ENCODE data around the gene PIGT. TPM values are rescaled to one million over a fixed set of nuclear protein-coding genes. Genes with fewer than 3 reads are reported as not detected.

The PIGT gene
- total RNA-seq, 4 donors from 2014 or later: 54.6 to 82.8 (median 69.7) TPM

GRCh38 chr20:45426320-45427016, 10.5 kb downstream of the PIGT start:
- WGBS, 2 donors: 79 to 80% methylated on average over 5 of the region's 5 CpGs
- no peak overlapping the region for H3K4me3 ChIP-seq
- H3K4me1 ChIP-seq: peaks cover 0 to 17% (median 0%) of the 10 kb centered on the region in 4 donors
- H3K27me3 ChIP-seq: no peaks in the 10 kb centered on the region
- TF ChIP-seq EP300 (IDR thresholded peaks at IDR 0.05) (no peak), POLR2A (IDR thresholded peaks at IDR 0.05) (no peak)
- TF ChIP-seq, protein P1, sequence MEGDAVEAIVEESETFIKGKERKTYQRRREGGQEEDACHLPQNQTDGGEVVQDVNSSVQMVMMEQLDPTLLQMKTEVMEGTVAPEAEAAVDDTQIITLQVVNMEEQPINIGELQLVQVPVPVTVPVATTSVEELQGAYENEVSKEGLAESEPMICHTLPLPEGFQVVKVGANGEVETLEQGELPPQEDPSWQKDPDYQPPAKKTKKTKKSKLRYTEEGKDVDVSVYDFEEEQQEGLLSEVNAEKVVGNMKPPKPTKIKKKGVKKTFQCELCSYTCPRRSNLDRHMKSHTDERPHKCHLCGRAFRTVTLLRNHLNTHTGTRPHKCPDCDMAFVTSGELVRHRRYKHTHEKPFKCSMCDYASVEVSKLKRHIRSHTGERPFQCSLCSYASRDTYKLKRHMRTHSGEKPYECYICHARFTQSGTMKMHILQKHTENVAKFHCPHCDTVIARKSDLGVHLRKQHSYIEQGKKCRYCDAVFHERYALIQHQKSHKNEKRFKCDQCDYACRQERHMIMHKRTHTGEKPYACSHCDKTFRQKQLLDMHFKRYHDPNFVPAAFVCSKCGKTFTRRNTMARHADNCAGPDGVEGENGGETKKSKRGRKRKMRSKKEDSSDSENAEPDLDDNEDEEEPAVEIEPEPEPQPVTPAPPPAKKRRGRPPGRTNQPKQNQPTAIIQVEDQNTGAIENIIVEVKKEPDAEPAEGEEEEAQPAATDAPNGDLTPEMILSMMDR (IDR thresholded peaks at IDR 0.05): no peak
- H3K9me3 ChIP-seq: no peaks in the 10 kb centered on the region
- peaks cover 0 to 56% (median 14%) of the 10 kb centered on the region in 3 donors for H3K36me3 ChIP-seq
- no peak for DNase-seq (ENCODE audit: low spot score in 2 of 2)
- H3K27ac ChIP-seq: no peak overlapping the region

DNA sequence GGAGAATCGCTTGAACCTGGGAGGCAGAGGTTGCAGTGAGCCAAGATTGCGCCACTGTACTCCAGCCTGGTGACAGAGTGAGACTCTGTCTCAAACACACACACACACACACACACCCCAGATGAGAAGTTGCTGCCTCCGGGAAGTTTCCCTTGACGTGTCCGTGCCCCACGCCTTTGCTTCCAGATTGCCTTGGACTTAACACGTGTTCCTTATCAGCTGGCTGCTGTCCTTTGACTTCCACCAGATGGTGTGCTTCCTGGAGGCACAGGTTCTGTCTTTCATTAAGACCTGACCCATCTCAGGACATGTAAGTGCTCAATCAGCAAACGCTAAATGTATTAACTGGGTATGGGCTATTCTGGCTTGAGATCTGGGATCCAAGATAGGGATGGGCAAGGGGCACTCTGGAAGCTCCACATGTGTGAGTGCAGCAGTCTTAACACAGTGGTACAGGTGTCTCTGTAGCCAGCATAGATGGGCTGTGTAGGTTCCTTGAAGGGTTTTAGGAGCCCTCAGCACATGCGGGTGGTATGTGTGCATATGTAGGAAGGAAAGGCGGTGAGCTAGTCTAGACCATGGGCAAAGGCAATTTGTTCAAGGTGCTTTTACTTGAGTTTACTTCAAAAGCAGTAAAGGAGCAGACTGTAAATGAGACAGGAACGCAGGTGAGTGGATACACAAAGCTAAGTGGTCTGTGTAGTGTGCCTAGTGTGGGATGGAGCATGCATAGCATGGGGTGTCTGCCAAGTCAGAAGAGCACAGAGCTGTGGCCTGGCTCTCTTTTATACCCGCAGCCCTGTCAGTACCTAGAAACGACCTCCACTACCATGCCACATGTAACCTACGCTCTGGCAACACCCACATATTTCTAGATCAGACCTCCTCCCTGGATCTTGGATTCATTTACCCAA, 11.6 kb downstream of the PIGT start:
- TF ChIP-seq POLR2A (IDR thresholded peaks at IDR 0.05): no peak
- Histone ChIP-seq H3K4me1 (peaks cover 0 to 17% (median 0%) of the 10 kb centered on the region in 4 donors), H3K27ac (no peak overlapping the region), H3K4me3 (no peak overlapping the region), H3K27me3 (no peaks in the 10 kb centered on the region), H3K9me3 (no peaks in the 10 kb centered on the region), H3K36me3 (peaks cover 0 to 46% (median 10%) of the 10 kb centered on the region in 3 donors)
- no peak for DNase-seq (ENCODE audit: low spot score in 2 of 2)
- WGBS, 2 donors: 80 to 83% methylated on average over 12 to 14 of the region's 14 CpGs

DNA sequence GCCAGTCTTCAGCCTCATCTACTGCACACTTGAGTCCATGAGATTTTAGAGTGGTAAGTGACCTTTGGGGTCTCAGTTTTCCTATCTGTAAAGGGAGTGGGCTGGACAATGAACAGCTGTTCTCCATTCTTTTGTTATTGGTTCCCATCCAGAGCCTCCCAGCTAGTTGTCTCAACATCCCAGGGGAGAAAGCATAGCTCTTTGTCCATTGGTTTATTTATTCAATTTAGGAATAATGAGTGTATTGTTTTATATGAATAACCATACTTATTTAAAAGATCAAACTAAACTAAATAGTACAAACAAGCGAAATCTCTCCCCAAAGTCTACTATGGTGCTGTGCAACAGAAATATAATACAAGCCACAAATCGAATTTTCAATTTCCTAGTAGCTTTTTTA, 13.7 kb downstream of the PIGT start:
- DNase-seq (ENCODE audit: low spot score in 2 of 2): no peak
- 20 to 31% methylated on average over 2 of the region's 2 CpGs for WGBS, 2 donors
- Histone ChIP-seq H3K4me1 (peaks cover 0 to 23% (median 0%) of the 10 kb centered on the region in 4 donors), H3K27me3 (no peaks in the 10 kb centered on the region), H3K4me3 (no peak overlapping the region), H3K36me3 (peaks cover 0 to 25% (median 0%) of the 10 kb centered on the region in 3 donors), H3K9me3 (no peaks in the 10 kb centered on the region), H3K27ac (no peak overlapping the region)
- TF ChIP-seq EP300 (IDR thresholded peaks at IDR 0.05): no peak
- no peak for TF ChIP-seq POLR2A (IDR thresholded peaks at IDR 0.05)
- TF ChIP-seq, protein P1 (IDR thresholded peaks at IDR 0.05): no peak

- H3K9me3 ChIP-seq: no peaks in the 10 kb centered on the region
- peaks cover 0 to 28% (median 0%) of the 10 kb centered on the region in 4 donors for H3K4me1 ChIP-seq
- H3K27me3 ChIP-seq: no peaks in the 10 kb centered on the region
- H3K36me3 ChIP-seq: no peaks in the 10 kb centered on the region
- TF ChIP-seq EP300 (IDR thresholded peaks at IDR 0.05): no peak
- no peak overlapping the region for H3K27ac ChIP-seq
- DNase-seq (ENCODE audit: low spot score in 2 of 2): no peak
- H3K4me3 ChIP-seq: no peak overlapping the region
- 75 to 79% methylated on average over 5 of the region's 5 CpGs for WGBS, 2 donors
These were observed 16.4 kb downstream of the PIGT start for GRCh38 chr20:45432294-45432693.

DNA sequence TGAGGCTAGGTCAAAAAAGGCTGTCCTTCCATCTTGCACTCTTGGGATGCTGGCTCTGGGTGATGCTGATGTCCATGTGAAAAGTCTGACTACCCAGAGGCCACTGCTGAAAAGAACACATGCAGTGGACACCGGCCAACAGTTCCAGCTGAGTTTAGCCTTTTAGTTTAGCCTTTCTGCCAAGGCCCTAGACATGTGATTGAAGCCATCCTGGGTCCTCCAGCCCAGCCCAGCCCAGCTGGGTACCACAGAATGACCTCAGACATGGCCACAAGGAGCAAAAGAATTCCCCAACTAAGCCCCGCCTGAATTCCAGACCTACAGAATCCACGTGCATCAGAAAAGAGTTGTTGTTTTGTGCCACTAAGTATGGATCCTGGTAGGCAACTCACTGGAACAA, 17.4 kb downstream of the PIGT start:
- Histone ChIP-seq H3K36me3 (no peaks in the 10 kb centered on the region), H3K27ac (peak overlapping the region in 1 of 4 donors; percentile 57), H3K9me3 (no peaks in the 10 kb centered on the region), H3K4me1 (peaks cover 0 to 29% (median 0%) of the 10 kb centered on the region in 4 donors), H3K27me3 (no peaks in the 10 kb centered on the region), H3K4me3 (no peak overlapping the region)
- 32 to 49% methylated on average over 3 of the region's 3 CpGs for WGBS, 2 donors
- no peak for TF ChIP-seq EP300 (IDR thresholded peaks at IDR 0.05)
- TF ChIP-seq, protein P1 (IDR thresholded peaks at IDR 0.05): no peak
- no peak for TF ChIP-seq POLR2A (IDR thresholded peaks at IDR 0.05)
- DNase-seq (ENCODE audit: low spot score in 2 of 2): no peak

- TF ChIP-seq POLR2A (IDR thresholded peaks at IDR 0.05): no peak
- TF ChIP-seq, protein P1 (IDR thresholded peaks at IDR 0.05): no peak
- TF ChIP-seq EP300 (IDR thresholded peaks at IDR 0.05): no peak
- Histone ChIP-seq H3K36me3 (no peaks in the 10 kb centered on the region), H3K27me3 (no peaks in the 10 kb centered on the region), H3K9me3 (no peaks in the 10 kb centered on the region), H3K4me1 (peaks cover 0 to 28% (median 0%) of the 10 kb centered on the region in 4 donors), H3K4me3 (no peak overlapping the region), H3K27ac (no peak overlapping the region)
- WGBS, 2 donors: 94 to 96% methylated on average over 4 of the region's 4 CpGs
- no peak for DNase-seq (ENCODE audit: low spot score in 2 of 2)
These were observed 18.0 kb downstream of the PIGT start for GRCh38 chr20:45433976-45434375.
